Uterus (tissue), 2 donors: ENCODE data around the gene PRAF2.
A peak's percentile ranks its signal among the peaks of the same experiment; 100 is the strongest.

Experiments
- POLR2A ChIP-seq, 2 donors: fragments of 450-650 bp; IDR thresholded peaks; one replicate each; pipeline ENCODE4 v1.6.1; 2016; ENCODE audit warnings: antibody characterized with exemption in 2 of 2, mild to moderate bottlenecking in 1 of 2, moderate library complexity in 1 of 2
- TF ChIP-seq, protein P1 (sequence below), 4 experiments: fragments of 200-600 bp in 2 of 4; fragments of 450-650 bp in 2 of 4; sonication (generic) in 2 of 4; IDR thresholded peaks; one replicate each; pipeline ENCODE4 v1.5.1; 2016 to 2019; ENCODE audit warnings: antibody characterized with exemption in 4 of 4, mild to moderate bottlenecking in 2 of 4, moderate library complexity in 1 of 4

DNA sequence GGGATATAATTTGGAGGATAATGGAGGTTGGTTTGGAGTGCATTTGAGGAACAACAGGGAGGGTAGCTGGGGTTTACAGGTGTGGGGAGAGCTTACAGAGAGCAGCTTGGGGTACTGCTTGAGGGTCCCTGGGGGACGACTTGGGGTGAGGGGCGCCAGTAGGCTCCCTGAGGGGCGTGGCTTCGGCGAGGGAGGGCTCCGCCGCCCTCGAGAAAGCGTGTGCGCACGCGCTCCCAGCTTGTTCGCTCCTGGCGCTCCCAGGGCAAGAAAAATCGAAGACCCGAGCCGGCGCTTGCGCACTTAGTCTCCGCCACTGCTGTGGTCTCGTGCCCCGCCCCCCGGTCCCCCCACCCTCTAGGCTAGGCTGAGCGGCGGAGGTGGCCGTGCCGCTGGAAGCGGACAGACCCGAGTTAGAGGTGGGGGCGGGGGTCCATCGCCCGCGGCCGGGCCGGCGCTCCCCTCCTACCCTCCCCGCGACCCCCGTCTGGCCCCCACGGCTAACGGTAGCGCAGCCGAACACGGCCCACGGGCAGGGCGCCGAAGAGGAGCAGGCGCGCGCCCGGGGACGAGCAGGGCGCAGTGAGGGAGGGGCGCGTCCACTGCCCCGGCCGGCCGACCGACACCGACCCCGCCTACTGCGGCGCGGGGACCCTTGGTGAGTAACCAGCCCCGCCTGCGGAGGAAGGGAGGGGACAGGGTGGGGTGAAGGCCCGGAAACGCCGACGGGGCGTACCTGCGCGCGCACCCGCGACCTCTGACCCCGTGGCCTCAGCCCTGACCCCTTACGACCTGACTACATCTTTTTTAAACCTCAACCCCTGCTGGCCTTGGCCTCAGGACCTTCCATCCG is 20.4 kb downstream of the PRAF2 start:
- TF ChIP-seq POLR2A (IDR thresholded peaks at IDR 0.05) = peak in 1 of 2 donors; percentile 47
- TF ChIP-seq, protein P1, sequence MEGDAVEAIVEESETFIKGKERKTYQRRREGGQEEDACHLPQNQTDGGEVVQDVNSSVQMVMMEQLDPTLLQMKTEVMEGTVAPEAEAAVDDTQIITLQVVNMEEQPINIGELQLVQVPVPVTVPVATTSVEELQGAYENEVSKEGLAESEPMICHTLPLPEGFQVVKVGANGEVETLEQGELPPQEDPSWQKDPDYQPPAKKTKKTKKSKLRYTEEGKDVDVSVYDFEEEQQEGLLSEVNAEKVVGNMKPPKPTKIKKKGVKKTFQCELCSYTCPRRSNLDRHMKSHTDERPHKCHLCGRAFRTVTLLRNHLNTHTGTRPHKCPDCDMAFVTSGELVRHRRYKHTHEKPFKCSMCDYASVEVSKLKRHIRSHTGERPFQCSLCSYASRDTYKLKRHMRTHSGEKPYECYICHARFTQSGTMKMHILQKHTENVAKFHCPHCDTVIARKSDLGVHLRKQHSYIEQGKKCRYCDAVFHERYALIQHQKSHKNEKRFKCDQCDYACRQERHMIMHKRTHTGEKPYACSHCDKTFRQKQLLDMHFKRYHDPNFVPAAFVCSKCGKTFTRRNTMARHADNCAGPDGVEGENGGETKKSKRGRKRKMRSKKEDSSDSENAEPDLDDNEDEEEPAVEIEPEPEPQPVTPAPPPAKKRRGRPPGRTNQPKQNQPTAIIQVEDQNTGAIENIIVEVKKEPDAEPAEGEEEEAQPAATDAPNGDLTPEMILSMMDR (IDR thresholded peaks at IDR 0.05) = no peak
